ENCODE results near the gene MASP2.
"Not testable (repeated sequence)": the region's sequence is repeated elsewhere in the genome, so short reads cannot be mapped to it uniquely, and the experiment has no call there.

MASP2 gene

GRCh38 chr1:11037019-11037739, 9.9 kb downstream of the MASP2 start:
- H3K4me1 ChIP-seq (ENCODE audit: control insufficient read depth, insufficient read depth, low read length); H3K36me3 ChIP-seq (ENCODE audit: control insufficient read depth, insufficient read depth, low read length); DNase-seq (ENCODE audit: low read depth, low spot score); H3K4me3 ChIP-seq (ENCODE audit: low read length); H3K27me3 ChIP-seq (ENCODE audit: control insufficient read depth, insufficient read depth, low read length); H3K27ac ChIP-seq (ENCODE audit: low read length); H3K9me3 ChIP-seq (ENCODE audit: control insufficient read depth, insufficient read depth, low read length): not testable (repeated sequence)
- WGBS (ENCODE audit: insufficient coverage, insufficient read length), result no CpG with 5 or more reads among the region's 18 CpGs

DNA sequence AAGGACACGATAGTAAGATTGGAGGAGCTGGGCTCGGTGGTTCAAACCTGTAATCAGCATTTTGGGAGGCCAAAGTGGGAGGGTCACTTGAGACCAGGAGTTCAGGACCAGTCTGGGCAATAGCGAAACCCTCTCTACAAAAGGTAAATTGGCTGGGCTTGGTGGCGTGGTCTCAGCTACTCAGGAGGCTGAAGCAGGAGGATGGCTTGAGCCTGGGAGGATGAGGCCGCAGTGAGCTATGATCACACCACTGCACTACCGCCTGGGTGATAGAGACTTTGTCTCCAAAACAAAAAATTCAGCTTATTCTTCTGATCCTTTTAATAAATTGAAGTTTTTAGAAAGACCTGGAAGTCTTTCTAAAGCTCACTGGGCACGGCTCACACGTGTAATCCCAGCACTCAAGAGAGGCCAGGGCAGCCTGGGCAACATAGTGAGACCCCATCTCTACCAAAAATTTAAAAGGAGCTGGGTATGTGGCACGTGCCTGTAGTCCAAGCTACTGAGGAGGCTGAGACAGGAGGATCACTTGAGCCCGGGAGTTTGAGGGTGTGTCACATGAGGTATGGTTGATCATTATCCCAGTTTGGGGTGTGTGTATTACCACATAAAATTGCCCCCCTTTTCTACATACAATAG, 15.3 kb downstream of the MASP2 start:
- WGBS (ENCODE audit: insufficient coverage, insufficient read length), result no CpG with 5 or more reads among the region's 10 CpGs

DNA sequence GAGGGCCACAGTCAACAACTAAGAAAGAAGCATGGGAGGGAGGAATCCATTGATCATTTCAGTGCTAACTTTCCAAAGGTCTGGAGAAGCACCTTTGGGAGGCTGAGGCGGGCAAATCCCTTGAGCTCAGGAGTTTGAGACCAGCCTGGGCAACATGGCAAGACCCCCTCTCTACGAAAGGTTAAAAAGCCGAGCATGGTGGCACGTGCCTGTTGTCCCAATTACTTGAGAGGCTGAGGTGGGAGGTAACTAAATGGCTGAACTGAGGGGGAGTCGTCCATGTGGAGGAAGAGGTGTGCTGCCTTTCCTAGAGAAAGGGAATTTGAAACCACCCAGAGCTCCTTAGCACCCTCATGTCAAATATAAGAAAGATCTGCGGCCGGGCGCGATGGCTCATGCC, 16.2 kb downstream of the MASP2 start:
- no CpG with 5 or more reads among the region's 9 CpGs for WGBS (ENCODE audit: insufficient coverage, insufficient read length)
- H3K4me3 ChIP-seq (ENCODE audit: low read length), result no peak overlapping the region
- no peaks in the 10 kb centered on the region for H3K4me1 ChIP-seq (ENCODE audit: control insufficient read depth, insufficient read depth, low read length)
- H3K27me3 ChIP-seq (ENCODE audit: control insufficient read depth, insufficient read depth, low read length), result no peaks in the 10 kb centered on the region
- no peak for DNase-seq (ENCODE audit: low read depth, low spot score)
- H3K27ac ChIP-seq (ENCODE audit: low read length), result no peak overlapping the region
- H3K36me3 ChIP-seq (ENCODE audit: control insufficient read depth, insufficient read depth, low read length), result peaks cover 6% of the 10 kb centered on the region; the same call in 1 of the 2 replicates
- H3K9me3 ChIP-seq (ENCODE audit: control insufficient read depth, insufficient read depth, low read length), result no peaks in the 10 kb centered on the region

More for the DNA sequence above, 15.3 kb downstream of the MASP2 start:
- Histone ChIP-seq H3K4me1 (ENCODE audit: control insufficient read depth, insufficient read depth, low read length) (no peaks in the 10 kb centered on the region), H3K36me3 (ENCODE audit: control insufficient read depth, insufficient read depth, low read length) (peaks cover 3% of the 10 kb centered on the region; the same call in 1 of the 2 replicates), H3K4me3 (ENCODE audit: low read length) (no peak overlapping the region), H3K27ac (ENCODE audit: low read length) (no peak overlapping the region), H3K9me3 (ENCODE audit: control insufficient read depth, insufficient read depth, low read length) (no peaks in the 10 kb centered on the region), H3K27me3 (ENCODE audit: control insufficient read depth, insufficient read depth, low read length) (no peaks in the 10 kb centered on the region)
- DNase-seq (ENCODE audit: low read depth, low spot score), result no peak

DNA sequence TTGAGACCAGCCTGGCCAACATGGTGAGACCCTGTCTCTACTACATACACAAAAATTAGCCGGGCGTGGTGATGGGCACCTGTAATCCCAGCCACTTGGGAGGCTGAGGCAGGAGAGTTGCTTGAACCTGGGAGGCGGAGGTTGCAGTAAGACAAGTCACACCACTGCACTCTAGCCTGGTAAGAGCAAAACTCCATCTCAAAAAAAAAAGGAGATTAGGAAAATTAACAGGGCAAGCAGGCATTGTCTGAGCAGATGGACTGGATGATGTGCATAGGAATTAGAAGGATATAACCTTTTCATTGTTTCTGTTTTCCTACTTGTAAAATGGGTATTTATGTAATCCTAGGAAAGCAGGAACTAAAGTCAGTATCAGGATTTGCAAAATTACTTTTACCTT, 19.0 kb downstream of the MASP2 start:
- peaks cover 11% of the 10 kb centered on the region; the same call in 1 of the 2 replicates for H3K36me3 ChIP-seq (ENCODE audit: control insufficient read depth, insufficient read depth, low read length)
- no peaks in the 10 kb centered on the region for H3K4me1 ChIP-seq (ENCODE audit: control insufficient read depth, insufficient read depth, low read length)
- no peaks in the 10 kb centered on the region for H3K27me3 ChIP-seq (ENCODE audit: control insufficient read depth, insufficient read depth, low read length)
- no peak overlapping the region for H3K27ac ChIP-seq (ENCODE audit: low read length)
- no peaks in the 10 kb centered on the region for H3K9me3 ChIP-seq (ENCODE audit: control insufficient read depth, insufficient read depth, low read length)
- no peak for DNase-seq (ENCODE audit: low read depth, low spot score)
- H3K4me3 ChIP-seq (ENCODE audit: low read length), result no peak overlapping the region
- WGBS (ENCODE audit: insufficient coverage, insufficient read length), result no CpG with 5 or more reads among the region's 3 CpGs

- Histone ChIP-seq H3K9me3 (ENCODE audit: control insufficient read depth, insufficient read depth, low read length) (no peaks in the 10 kb centered on the region), H3K27ac (ENCODE audit: low read length) (no peak overlapping the region), H3K27me3 (ENCODE audit: control insufficient read depth, insufficient read depth, low read length) (no peaks in the 10 kb centered on the region), H3K36me3 (ENCODE audit: control insufficient read depth, insufficient read depth, low read length) (peaks cover 13% of the 10 kb centered on the region; the same call in 1 of the 2 replicates), H3K4me1 (ENCODE audit: control insufficient read depth, insufficient read depth, low read length) (no peaks in the 10 kb centered on the region), H3K4me3 (ENCODE audit: low read length) (no peak overlapping the region)
- no peak for DNase-seq (ENCODE audit: low read depth, low spot score)
- WGBS (ENCODE audit: insufficient coverage, insufficient read length), result no CpG with 5 or more reads among the region's 6 CpGs
Measured at GRCh38 chr1:11027316-11027715, 19.7 kb downstream of the MASP2 start.

DNA sequence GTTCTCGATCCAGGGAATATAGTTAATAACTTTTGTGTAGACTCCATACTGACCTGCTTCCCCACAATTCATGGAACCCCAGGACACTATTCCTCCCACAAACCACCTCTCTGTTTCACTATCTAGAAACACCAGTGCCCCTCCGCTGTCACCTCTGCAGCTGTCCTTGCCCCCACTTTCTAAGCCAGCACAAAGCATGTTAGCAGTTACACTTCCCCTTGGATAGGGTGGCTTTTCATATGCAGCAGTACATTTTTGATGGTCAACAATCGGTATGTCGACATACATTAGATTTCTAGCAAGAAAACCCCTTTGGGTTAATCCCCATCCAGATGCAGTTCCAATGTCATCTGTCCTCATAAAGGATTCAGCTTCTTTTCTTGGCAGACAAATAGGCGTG, 20.1 kb downstream of the MASP2 start:
- no peak overlapping the region for H3K4me3 ChIP-seq (ENCODE audit: low read length)
- H3K36me3 ChIP-seq (ENCODE audit: control insufficient read depth, insufficient read depth, low read length), result peaks cover 17% of the 10 kb centered on the region; the same call in 1 of the 2 replicates
- no peaks in the 10 kb centered on the region for H3K9me3 ChIP-seq (ENCODE audit: control insufficient read depth, insufficient read depth, low read length)
- H3K27me3 ChIP-seq (ENCODE audit: control insufficient read depth, insufficient read depth, low read length), result no peaks in the 10 kb centered on the region
- no peaks in the 10 kb centered on the region for H3K4me1 ChIP-seq (ENCODE audit: control insufficient read depth, insufficient read depth, low read length)
- no peak overlapping the region for H3K27ac ChIP-seq (ENCODE audit: low read length)
- WGBS (ENCODE audit: insufficient coverage, insufficient read length), result no CpG with 5 or more reads among the region's 5 CpGs
- DNase-seq (ENCODE audit: low read depth, low spot score), result no peak

DNA sequence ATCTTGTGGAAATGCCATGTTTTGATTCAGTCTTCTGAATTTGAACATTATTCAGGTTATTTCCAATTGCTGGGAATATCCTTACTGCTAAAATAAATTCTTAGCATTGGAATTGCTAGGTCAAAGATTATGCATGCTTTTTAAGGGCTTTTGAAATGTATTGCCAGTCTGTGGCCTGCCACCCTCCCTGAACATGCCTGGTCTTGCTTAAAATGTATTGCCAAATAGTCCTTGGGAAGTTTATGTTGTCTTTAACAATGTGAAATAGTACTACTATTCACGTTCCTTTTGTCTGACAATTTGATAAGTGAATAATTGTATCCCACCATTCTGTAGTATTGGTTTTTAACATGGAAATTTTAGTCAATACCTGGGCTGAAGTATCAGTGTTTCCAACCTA, 21.0 kb downstream of the MASP2 start:
- no peaks in the 10 kb centered on the region for H3K27me3 ChIP-seq (ENCODE audit: control insufficient read depth, insufficient read depth, low read length)
- WGBS (ENCODE audit: insufficient coverage, insufficient read length), result no CpG with 5 or more reads among the region's 1 CpG
- no peaks in the 10 kb centered on the region for H3K4me1 ChIP-seq (ENCODE audit: control insufficient read depth, insufficient read depth, low read length)
- peaks cover 23% of the 10 kb centered on the region for H3K36me3 ChIP-seq (ENCODE audit: control insufficient read depth, insufficient read depth, low read length)
- H3K9me3 ChIP-seq (ENCODE audit: control insufficient read depth, insufficient read depth, low read length), result no peaks in the 10 kb centered on the region
- no peak for DNase-seq (ENCODE audit: low read depth, low spot score)
- H3K27ac ChIP-seq (ENCODE audit: low read length), result no peak overlapping the region
- no peak overlapping the region for H3K4me3 ChIP-seq (ENCODE audit: low read length)

DNA sequence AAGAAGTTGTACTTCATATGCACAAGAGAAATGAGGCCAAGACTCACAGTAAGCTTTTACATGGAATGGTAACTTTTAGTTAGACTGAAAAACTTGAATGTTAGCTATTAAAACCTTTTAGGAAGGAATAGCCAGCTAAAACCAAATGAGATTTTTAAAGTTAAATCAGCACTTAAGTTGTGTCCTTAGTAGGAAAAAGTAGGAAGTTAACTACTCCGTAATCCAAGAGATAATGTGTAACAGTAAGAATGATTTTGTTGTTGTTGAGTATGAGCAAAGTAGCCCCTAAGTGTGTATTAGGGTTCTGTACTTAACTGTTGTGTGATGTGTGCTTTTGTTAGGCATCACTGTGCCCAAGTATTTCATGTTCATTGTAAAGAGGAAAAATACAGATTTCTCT, 21.4 kb downstream of the MASP2 start:
- 100% methylated on average over 1 of the region's 1 CpG for WGBS (ENCODE audit: insufficient coverage, insufficient read length)
- Histone ChIP-seq H3K27ac (ENCODE audit: low read length) (no peak overlapping the region), H3K9me3 (ENCODE audit: control insufficient read depth, insufficient read depth, low read length) (no peaks in the 10 kb centered on the region), H3K36me3 (ENCODE audit: control insufficient read depth, insufficient read depth, low read length) (peaks cover 26% of the 10 kb centered on the region), H3K4me1 (ENCODE audit: control insufficient read depth, insufficient read depth, low read length) (no peaks in the 10 kb centered on the region), H3K27me3 (ENCODE audit: control insufficient read depth, insufficient read depth, low read length) (no peaks in the 10 kb centered on the region), H3K4me3 (ENCODE audit: low read length) (no peak overlapping the region)
- DNase-seq (ENCODE audit: low read depth, low spot score), result no peak

DNA sequence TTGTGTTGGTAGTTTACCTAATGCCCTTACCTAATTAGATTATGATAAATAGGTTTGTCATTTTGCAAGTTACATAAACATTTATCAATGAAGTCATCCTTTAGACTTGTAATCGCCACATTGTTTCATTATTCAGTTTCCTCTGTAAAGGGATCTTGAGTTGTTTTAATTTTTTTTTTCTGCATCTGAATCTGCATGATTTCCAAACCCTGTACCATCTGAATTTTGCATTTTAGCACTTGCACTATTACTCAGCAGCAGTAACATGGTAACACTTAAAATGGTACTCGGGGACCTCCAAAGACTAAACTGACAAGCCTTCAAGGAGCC, 22.2 kb downstream of the MASP2 start:
- Histone ChIP-seq H3K4me1 (ENCODE audit: control insufficient read depth, insufficient read depth, low read length) (no peaks in the 10 kb centered on the region), H3K27ac (ENCODE audit: low read length) (no peak overlapping the region), H3K4me3 (ENCODE audit: low read length) (no peak overlapping the region), H3K9me3 (ENCODE audit: control insufficient read depth, insufficient read depth, low read length) (no peaks in the 10 kb centered on the region), H3K36me3 (ENCODE audit: control insufficient read depth, insufficient read depth, low read length) (peaks cover 31% of the 10 kb centered on the region), H3K27me3 (ENCODE audit: control insufficient read depth, insufficient read depth, low read length) (no peaks in the 10 kb centered on the region)
- DNase-seq (ENCODE audit: low read depth, low spot score), result no peak
- no CpG with 5 or more reads among the region's 2 CpGs for WGBS (ENCODE audit: insufficient coverage, insufficient read length)

GRCh38 chr1:11024154-11024873, 22.7 kb downstream of the MASP2 start:
- no CpG with 5 or more reads among the region's 3 CpGs for WGBS (ENCODE audit: insufficient coverage, insufficient read length)
- no peak overlapping the region for H3K27ac ChIP-seq (ENCODE audit: low read length)

More at GRCh38 chr1:11024154-11024873, 22.7 kb downstream of the MASP2 start:
- Histone ChIP-seq H3K4me1 (ENCODE audit: control insufficient read depth, insufficient read depth, low read length) (no peaks in the 10 kb centered on the region), H3K9me3 (ENCODE audit: control insufficient read depth, insufficient read depth, low read length) (no peaks in the 10 kb centered on the region), H3K36me3 (ENCODE audit: control insufficient read depth, insufficient read depth, low read length) (peaks cover 33% of the 10 kb centered on the region), H3K4me3 (ENCODE audit: low read length) (no peak overlapping the region), H3K27me3 (ENCODE audit: control insufficient read depth, insufficient read depth, low read length) (no peaks in the 10 kb centered on the region)
- DNase-seq (ENCODE audit: low read depth, low spot score), result no peak
